ENCODE measurements around the gene CFAP251.

DNA sequence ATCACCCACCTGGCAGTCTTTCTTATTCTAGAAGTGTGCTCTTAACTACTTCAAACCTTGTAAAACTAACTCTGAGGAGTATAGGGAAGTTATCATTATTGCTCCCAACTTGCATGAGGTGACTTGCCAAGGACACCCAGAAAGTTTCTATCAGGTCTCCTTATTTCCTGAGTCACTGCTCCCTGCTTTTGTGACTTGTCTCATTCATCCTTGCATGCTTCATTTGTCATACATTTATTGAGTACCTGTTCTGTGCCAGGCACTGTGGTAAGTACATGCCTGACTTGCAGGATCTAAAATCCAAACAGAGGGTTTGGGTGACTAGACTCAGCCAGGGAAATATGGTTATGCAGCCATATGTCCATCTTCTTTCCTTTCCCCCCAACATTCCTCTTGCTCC is 25.5 kb downstream of the CFAP251 start:
- TF ChIP-seq, protein P1, sequence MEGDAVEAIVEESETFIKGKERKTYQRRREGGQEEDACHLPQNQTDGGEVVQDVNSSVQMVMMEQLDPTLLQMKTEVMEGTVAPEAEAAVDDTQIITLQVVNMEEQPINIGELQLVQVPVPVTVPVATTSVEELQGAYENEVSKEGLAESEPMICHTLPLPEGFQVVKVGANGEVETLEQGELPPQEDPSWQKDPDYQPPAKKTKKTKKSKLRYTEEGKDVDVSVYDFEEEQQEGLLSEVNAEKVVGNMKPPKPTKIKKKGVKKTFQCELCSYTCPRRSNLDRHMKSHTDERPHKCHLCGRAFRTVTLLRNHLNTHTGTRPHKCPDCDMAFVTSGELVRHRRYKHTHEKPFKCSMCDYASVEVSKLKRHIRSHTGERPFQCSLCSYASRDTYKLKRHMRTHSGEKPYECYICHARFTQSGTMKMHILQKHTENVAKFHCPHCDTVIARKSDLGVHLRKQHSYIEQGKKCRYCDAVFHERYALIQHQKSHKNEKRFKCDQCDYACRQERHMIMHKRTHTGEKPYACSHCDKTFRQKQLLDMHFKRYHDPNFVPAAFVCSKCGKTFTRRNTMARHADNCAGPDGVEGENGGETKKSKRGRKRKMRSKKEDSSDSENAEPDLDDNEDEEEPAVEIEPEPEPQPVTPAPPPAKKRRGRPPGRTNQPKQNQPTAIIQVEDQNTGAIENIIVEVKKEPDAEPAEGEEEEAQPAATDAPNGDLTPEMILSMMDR (IDR thresholded peaks at IDR 0.05; ENCODE audit: extremely low read depth in 1 of 2, insufficient read depth in 1 of 2, low read depth in 1 of 2, low read length in 2 of 2) = no peak
- TF ChIP-seq POLR2A (IDR thresholded peaks at IDR 0.05; ENCODE audit: low read depth, low read length) (no peak), POLR2AphosphoS5 (IDR thresholded peaks at IDR 0.05; ENCODE audit: insufficient read depth, low read depth, low read length) (no peak), EZH2 (IDR thresholded peaks at IDR 0.05; ENCODE audit: borderline replicate concordance, low read depth, low read length, severe bottlenecking) (no peak), MYC (IDR thresholded peaks at IDR 0.05; ENCODE audit: low read depth, low read length) (no peak)
- TF ChIP-seq, protein P2, sequence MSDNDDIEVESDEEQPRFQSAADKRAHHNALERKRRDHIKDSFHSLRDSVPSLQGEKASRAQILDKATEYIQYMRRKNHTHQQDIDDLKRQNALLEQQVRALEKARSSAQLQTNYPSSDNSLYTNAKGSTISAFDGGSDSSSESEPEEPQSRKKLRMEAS (IDR thresholded peaks at IDR 0.05; ENCODE audit: insufficient read depth, insufficient read length) = no peak
